IMR-90 (cell line): Measurements from ENCODE around the gene CDKAL1. TPM values are rescaled to one million over a fixed set of nuclear protein-coding genes. Genes with fewer than 3 reads are reported as not detected.

Source experiments
- ATAC-seq: fragments of 200-7000 bp; cut with Tn5 transposase; 2 replicates; pipeline ENCODE4 v1.9.1; 2020; ENCODE audit warnings: low read depth, mild to moderate bottlenecking, moderate library complexity
- BruUV-seq: library from RNA; stranded (reverse); fragments of 400-500 nt; replicated peaks from 2 replicates; lab custom pipeline; 2021; lab: Mats Ljungman, UMichigan
- CTCF ChIA-PET: fragments of 300-600 bp; formaldehyde crosslinking; extraction: SDS; loops from one replicate; lab custom pipeline; 2021; ENCODE audit warnings: antibody characterized with exemption; lab: Yijun Ruan, JAX
- POLR2A ChIA-PET: fragments of 300-600 bp; sonication (Branson Sonifier 250); formaldehyde crosslinking; loops from one replicate; lab custom pipeline; 2022; ENCODE audit warnings: antibody characterized with exemption; ENCODE audit not compliant: unreplicated experiment; lab: Charles Lee
- DNase-seq: peaks from one replicate; pipeline ENCODE4 v3.0.0; 2013
- H2AFZ ChIP-seq: replicated peaks from 2 replicates; pipeline ENCODE3; 2013; ENCODE audit warnings: low read length, mild to moderate bottlenecking; ENCODE audit not compliant: poor library complexity
- H2AK5ac ChIP-seq: 2 replicates; pipeline ENCODE4 v1.6.1; 2013; ENCODE audit warnings: low read depth, low read length, inconsistent platforms
- H2AK9ac ChIP-seq: replicated peaks from 2 replicates; pipeline ENCODE3; 2013; ENCODE audit warnings: mild to moderate bottlenecking, low read depth, low read length, moderate library complexity; ENCODE audit not compliant: poor library complexity
- H2BK120ac ChIP-seq: 2 replicates; pipeline ENCODE4 v1.6.1; 2013; ENCODE audit warnings: low read depth, low read length, inconsistent platforms
- H2BK15ac ChIP-seq: 3 replicates; pipeline ENCODE4 v1.6.1; 2013; ENCODE audit warnings: low read depth, low read length, inconsistent platforms
- H2BK20ac ChIP-seq: 2 replicates; pipeline ENCODE4 v1.6.1; 2013; ENCODE audit warnings: low read depth, mild to moderate bottlenecking, inconsistent platforms, low read length, moderate library complexity
- H2BK5ac ChIP-seq: 2 replicates; pipeline ENCODE4 v1.6.1; 2013; ENCODE audit warnings: mild to moderate bottlenecking, low read depth, low read length, inconsistent platforms; ENCODE audit not compliant: poor library complexity, severe bottlenecking
- H3K14ac ChIP-seq: replicated peaks from 2 replicates; pipeline ENCODE4 v1.6.1; 2013; ENCODE audit warnings: low read depth, low read length, inconsistent platforms
- H3K18ac ChIP-seq: 2 replicates; pipeline ENCODE4 v1.6.1; 2013; ENCODE audit warnings: low read depth, low read length, control low read depth
- H3K23ac ChIP-seq: 2 replicates; pipeline ENCODE4 v1.6.1; 2013; ENCODE audit warnings: low read depth, low read length, inconsistent platforms
- H3K27ac ChIP-seq: 2 replicates; pipeline ENCODE4 v1.5.1; 2013; ENCODE audit warnings: mild to moderate bottlenecking, control low read depth, low read length; ENCODE audit not compliant: insufficient read depth
- H3K27me3 ChIP-seq: 2 replicates; pipeline ENCODE4 v1.6.1; 2013; ENCODE audit warnings: low read length; ENCODE audit not compliant: control insufficient read depth, insufficient read depth
- H3K36me3 ChIP-seq: 2 replicates; pipeline ENCODE4 v1.6.1; 2013; ENCODE audit warnings: low read length, mixed read lengths; ENCODE audit not compliant: control insufficient read depth, insufficient read depth
- H3K4ac ChIP-seq: 2 replicates; pipeline ENCODE4 v1.6.1; 2013; ENCODE audit warnings: low read depth, low read length, inconsistent platforms
- H3K4me1 ChIP-seq: 2 replicates; pipeline ENCODE4 v1.6.1; 2013; ENCODE audit warnings: low read length, mixed read lengths; ENCODE audit not compliant: control insufficient read depth, insufficient read depth
- H3K4me2 ChIP-seq: 2 replicates; pipeline ENCODE4 v1.6.1; 2013; ENCODE audit warnings: low read depth, mild to moderate bottlenecking, control low read depth, low read length, moderate library complexity
- H3K4me3 ChIP-seq: 2 replicates; pipeline ENCODE4 v1.5.1; 2013; ENCODE audit warnings: low read depth, mild to moderate bottlenecking, control low read depth, low read length, moderate library complexity; ENCODE audit not compliant: insufficient read depth
- H3K56ac ChIP-seq: 2 replicates; pipeline ENCODE4 v1.6.1; 2013; ENCODE audit warnings: low read length, inconsistent platforms; ENCODE audit not compliant: insufficient read depth; ENCODE audit errors: extremely low read depth
- H3K79me1 ChIP-seq, 2 experiments: 2 replicates each; pipeline ENCODE4 v1.6.1; 2013; ENCODE audit warnings: low read length in 2 of 2, inconsistent platforms in 1 of 2, low read depth in 1 of 2
- H3K9ac ChIP-seq: 2 replicates; pipeline ENCODE4 v1.6.1; 2013; ENCODE audit warnings: low read depth, low read length, control low read depth
- H3K9me1 ChIP-seq: 2 replicates; pipeline ENCODE4 v1.6.1; 2013; ENCODE audit warnings: low read length, inconsistent platforms; ENCODE audit not compliant: insufficient read depth
- H3K9me3 ChIP-seq: 2 replicates; pipeline ENCODE4 v1.6.1; 2013; ENCODE audit warnings: low read length; ENCODE audit not compliant: control insufficient read depth, insufficient read depth
- H4K20me1 ChIP-seq: 2 replicates; pipeline ENCODE4 v1.6.1; 2013; ENCODE audit warnings: low read length, inconsistent platforms; ENCODE audit not compliant: insufficient read depth
- H4K5ac ChIP-seq: 2 replicates; pipeline ENCODE4 v1.6.1; 2013; ENCODE audit warnings: mild to moderate bottlenecking, low read depth, low read length, control low read depth
- H4K8ac ChIP-seq, 2 experiments: 2 replicates each; pipeline ENCODE4 v1.6.1; 2013; ENCODE audit warnings: low read depth in 2 of 2, low read length in 2 of 2, control low read depth in 1 of 2, inconsistent platforms in 1 of 2
- H4K91ac ChIP-seq: 2 replicates; pipeline ENCODE4 v1.6.1; 2013; ENCODE audit warnings: low read depth, low read length, inconsistent platforms; ENCODE audit not compliant: insufficient read depth
- CEBPB ChIP-seq: IDR thresholded peaks from 2 replicates; pipeline ENCODE4 v1.6.1; 2012; ENCODE audit warnings: low read depth, low read length, improper control_type of control experiment
- CHD1 ChIP-seq: IDR thresholded peaks from 2 replicates; pipeline ENCODE4 v1.6.1; 2012; ENCODE audit warnings: low read depth, low read length, improper control_type of control experiment
- ELK1 ChIP-seq: fragments of 150-350 bp; IDR thresholded peaks from 2 replicates; pipeline ENCODE4 v1.6.1; 2016; ENCODE audit warnings: low read depth, mild to moderate bottlenecking, low read length, moderate library complexity, borderline replicate concordance
- FOS ChIP-seq: fragments of 150-350 bp; IDR thresholded peaks from 2 replicates; pipeline ENCODE4 v1.6.1; 2016; ENCODE audit warnings: low read depth, low read length
- MAFK ChIP-seq: IDR thresholded peaks from 2 replicates; pipeline ENCODE4 v1.6.1; 2012; ENCODE audit warnings: low read depth, low read length, improper control_type of control experiment
- POLR2A ChIP-seq: IDR thresholded peaks from 2 replicates; pipeline ENCODE4 v1.6.1; 2012; ENCODE audit warnings: mild to moderate bottlenecking, low read depth, low read length
- RAD21 ChIP-seq: IDR thresholded peaks from 2 replicates; pipeline ENCODE4 v1.6.1; 2012; ENCODE audit warnings: low read length, improper control_type of control experiment
- RCOR1 ChIP-seq: IDR thresholded peaks from 2 replicates; pipeline ENCODE4 v1.6.1; 2012; ENCODE audit warnings: mild to moderate bottlenecking, low read length, improper control_type of control experiment; ENCODE audit not compliant: insufficient replicate concordance
- SMC3 ChIP-seq: fragments of 150-350 bp; IDR thresholded peaks from 2 replicates; pipeline ENCODE4 v1.6.1; 2016; ENCODE audit warnings: low read depth, mild to moderate bottlenecking, antibody characterized with exemption, low read length, moderate library complexity
- WGBS, 2 experiments: methylation state at CpG; one replicate each; pipeline versions ENCODE4 v1.1.5 to v1.1.7; 2013; ENCODE audit warnings: missing lambda C conversion rate in 2 of 2; ENCODE audit not compliant: insufficient read length in 1 of 2; ENCODE audit errors: extremely low coverage in 2 of 2; 5-methylcytosine and 5-hydroxymethylcytosine counted together
- dilution Hi-C: fragments of 300-500 bp; cut with HindIII; formaldehyde crosslinking; loops from one replicate; pipeline ENCODE4 v1.14.3; 2018; ENCODE audit warnings: low sequenced_read_pairs; ENCODE audit not compliant: unreplicated experiment
- in situ Hi-C: fragments of 300-500 bp; cut with MboI; formaldehyde crosslinking; loops from 3 replicates; pipeline ENCODE4 v1.14.3; 2019; ENCODE audit warnings: low sequenced_read_pairs, inconsistent platforms, mixed read lengths
- intact Hi-C: fragments of 100-400 bp; cut with micrococcal nuclease; formaldehyde crosslinking; loops from 2 replicates; pipeline ENCODE4 v1.10.0; 2022
- polyA plus RNA-seq, 3 experiments: library from polyadenylated mRNA; depleted of rRNA; stranded (reverse); fragments of >200 nt; gene quantifications; 2 replicates each; pipeline ENCODE4 v1.2.3, GENCODE V29; 2012; ENCODE audit warnings: low replicate concordance in 1 of 3
- total RNA-seq: library from RNA; depleted of rRNA; stranded (reverse); fragments of >200 nt; gene quantifications from 2 replicates; pipeline ENCODE4 v1.2.3, GENCODE V29; 2012

CDKAL1 gene
- total and polyA plus RNA-seq, 2 of the 4 experiments (the other 2 are of a cell fraction): 3.7 to 13.1 TPM

DNA sequence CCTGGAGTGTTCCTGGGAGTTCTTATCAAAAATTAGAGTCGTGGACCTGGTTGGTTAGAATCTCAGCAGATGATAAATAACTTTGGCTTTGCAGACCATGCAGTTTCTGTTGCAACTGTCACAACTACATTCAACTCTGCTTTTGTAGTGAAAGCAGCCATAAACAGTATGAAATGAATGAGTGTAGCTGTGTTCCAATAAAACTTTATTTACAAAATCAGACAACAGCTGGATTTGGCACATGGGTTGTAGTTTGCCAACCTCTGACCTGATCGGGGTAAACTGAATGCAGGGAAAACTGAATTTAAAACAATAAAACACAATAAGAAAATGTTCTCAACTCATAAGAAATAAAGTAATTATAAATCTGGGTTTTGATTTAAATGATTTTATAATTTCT is 513.8 kb downstream of the CDKAL1 start:
- in situ Hi-C loops: no loop called here
- no peak overlapping the region for H4K8ac ChIP-seq
- H3K4ac ChIP-seq: no peak overlapping the region
- no peaks in the 10 kb centered on the region for H3K4me1 ChIP-seq
- H2AK5ac ChIP-seq: no peak overlapping the region
- no peak overlapping the region for H3K14ac ChIP-seq
- no TSS peak for BruUV-seq
- no peak overlapping the region for H3K27ac ChIP-seq
- no peak overlapping the region for H3K4me2 ChIP-seq
- ChIA-PET CTCF (no interaction called here), POLR2A (no interaction called here)
- whole genome bisulfite sequencing, 2 experiments: no CpG with 5 or more reads among the region's 2 CpGs
- H2AK9ac ChIP-seq: no peak overlapping the region
- no peak overlapping the region for H2BK20ac ChIP-seq
- no peak overlapping the region for H3K18ac ChIP-seq
- dilution Hi-C loops: no loop called here
- no peak overlapping the region for H2BK120ac ChIP-seq
- no peak overlapping the region for H2BK15ac ChIP-seq
- H3K9ac ChIP-seq: no peak overlapping the region
- DNase-seq (no peak), ATAC-seq (no peak)
- no peaks in the 10 kb centered on the region for H3K36me3 ChIP-seq
- H3K9me3 ChIP-seq: no peaks in the 10 kb centered on the region
- no peak overlapping the region for H2BK5ac ChIP-seq
- no peak overlapping the region for H4K91ac ChIP-seq
- no peaks in the 10 kb centered on the region for H3K27me3 ChIP-seq
- H2AFZ ChIP-seq: no peak overlapping the region
- TF ChIP-seq CEBPB (no peak), MAFK (no peak), ELK1 (no peak), CHD1 (no peak), RAD21 (no peak), POLR2A (no peak), SMC3 (no peak), FOS (no peak), RCOR1 (no peak)
- no peak overlapping the region for H4K5ac ChIP-seq
- intact Hi-C loops: no loop called here
- no peak overlapping the region for H3K23ac ChIP-seq
- H3K9me1 ChIP-seq: 0 out of 2 replicates have a peak, but pooled peaks cover 3% of the 10 kb centered on the region
- H3K4me3 ChIP-seq: no peak overlapping the region
- H3K56ac ChIP-seq: no peak overlapping the region
- H4K20me1 ChIP-seq: no peaks in the 10 kb centered on the region
- H3K79me1 ChIP-seq: no peaks in the 10 kb centered on the region
